ENCODE results near the gene TNFRSF8.

The TNFRSF8 gene

GRCh38 chr1:12141163-12141850, 78.2 kb downstream of the TNFRSF8 start:
- Histone ChIP-seq H3K27ac (peak overlapping the region; percentile 100), H3K27me3 (no peaks in the 10 kb centered on the region), H3K4me1 (ENCODE audit: control insufficient read depth in 1 of 2, insufficient read depth in 1 of 2, low read depth in 1 of 2, low read length in 1 of 2) (peaks cover 67% of the 10 kb centered on the region in 2 experiments), H3K36me3 (no peaks in the 10 kb centered on the region), H3K4me3 (ENCODE audit: low read depth in 1 of 2, low read length in 1 of 2) (no peak overlapping the region), H3K9me3 (no peaks in the 10 kb centered on the region)
- TF ChIP-seq, protein P1, sequence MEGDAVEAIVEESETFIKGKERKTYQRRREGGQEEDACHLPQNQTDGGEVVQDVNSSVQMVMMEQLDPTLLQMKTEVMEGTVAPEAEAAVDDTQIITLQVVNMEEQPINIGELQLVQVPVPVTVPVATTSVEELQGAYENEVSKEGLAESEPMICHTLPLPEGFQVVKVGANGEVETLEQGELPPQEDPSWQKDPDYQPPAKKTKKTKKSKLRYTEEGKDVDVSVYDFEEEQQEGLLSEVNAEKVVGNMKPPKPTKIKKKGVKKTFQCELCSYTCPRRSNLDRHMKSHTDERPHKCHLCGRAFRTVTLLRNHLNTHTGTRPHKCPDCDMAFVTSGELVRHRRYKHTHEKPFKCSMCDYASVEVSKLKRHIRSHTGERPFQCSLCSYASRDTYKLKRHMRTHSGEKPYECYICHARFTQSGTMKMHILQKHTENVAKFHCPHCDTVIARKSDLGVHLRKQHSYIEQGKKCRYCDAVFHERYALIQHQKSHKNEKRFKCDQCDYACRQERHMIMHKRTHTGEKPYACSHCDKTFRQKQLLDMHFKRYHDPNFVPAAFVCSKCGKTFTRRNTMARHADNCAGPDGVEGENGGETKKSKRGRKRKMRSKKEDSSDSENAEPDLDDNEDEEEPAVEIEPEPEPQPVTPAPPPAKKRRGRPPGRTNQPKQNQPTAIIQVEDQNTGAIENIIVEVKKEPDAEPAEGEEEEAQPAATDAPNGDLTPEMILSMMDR (IDR thresholded peaks at IDR 0.05), result no peak

DNA sequence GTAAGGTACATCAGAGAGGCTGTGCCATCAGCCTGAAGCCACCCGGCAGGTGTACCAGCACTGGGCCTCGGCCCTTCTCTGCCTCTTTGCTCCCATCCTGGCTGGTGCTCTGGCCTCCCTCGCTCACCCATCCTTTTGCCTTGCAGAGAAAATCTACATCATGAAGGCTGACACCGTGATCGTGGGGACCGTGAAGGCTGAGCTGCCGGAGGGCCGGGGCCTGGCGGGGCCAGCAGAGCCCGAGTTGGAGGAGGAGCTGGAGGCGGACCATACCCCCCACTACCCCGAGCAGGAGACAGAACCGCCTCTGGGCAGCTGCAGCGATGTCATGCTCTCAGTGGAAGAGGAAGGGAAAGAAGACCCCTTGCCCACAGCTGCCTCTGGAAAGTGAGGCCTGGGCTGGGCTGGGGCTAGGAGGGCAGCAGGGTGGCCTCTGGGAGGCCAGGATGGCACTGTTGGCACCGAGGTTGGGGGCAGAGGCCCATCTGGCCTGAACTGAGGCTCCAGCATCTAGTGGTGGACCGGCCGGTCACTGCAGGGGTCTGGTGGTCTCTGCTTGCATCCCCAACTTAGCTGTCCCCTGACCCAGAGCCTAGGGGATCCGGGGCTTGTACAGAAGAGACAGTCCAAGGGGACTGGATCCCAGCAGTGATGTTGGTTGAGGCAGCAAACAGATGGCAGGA, 79.2 kb downstream of the TNFRSF8 start:
- H3K9me3 ChIP-seq, result no peaks in the 10 kb centered on the region
- H3K4me3 ChIP-seq (ENCODE audit: low read depth in 1 of 2, low read length in 1 of 2), result peak overlapping the region; percentile 40 to 46
- peak overlapping the region; percentile 100 for H3K27ac ChIP-seq
- H3K27me3 ChIP-seq, result no peaks in the 10 kb centered on the region
- TF ChIP-seq, protein P1 (IDR thresholded peaks at IDR 0.05), result no peak
- peaks cover 77% of the 10 kb centered on the region in 2 experiments for H3K4me1 ChIP-seq (ENCODE audit: control insufficient read depth in 1 of 2, insufficient read depth in 1 of 2, low read depth in 1 of 2, low read length in 1 of 2)
- H3K36me3 ChIP-seq, result no peaks in the 10 kb centered on the region

- H3K9me3 ChIP-seq, result no peaks in the 10 kb centered on the region
- TF ChIP-seq, protein P1 (IDR thresholded peaks at IDR 0.05), result no peak
- no peaks in the 10 kb centered on the region for H3K36me3 ChIP-seq
- peak overlapping the region; percentile 40 to 46 for H3K4me3 ChIP-seq (ENCODE audit: low read depth in 1 of 2, low read length in 1 of 2)
- H3K27ac ChIP-seq, result peak overlapping the region; percentile 100
- H3K4me1 ChIP-seq (ENCODE audit: control insufficient read depth in 1 of 2, insufficient read depth in 1 of 2, low read depth in 1 of 2, low read length in 1 of 2), result peaks cover 84 to 85% of the 10 kb centered on the region in 2 experiments
- no peaks in the 10 kb centered on the region for H3K27me3 ChIP-seq
Observed at GRCh38 chr1:12142891-12143630, 80.0 kb downstream of the TNFRSF8 start.

DNA sequence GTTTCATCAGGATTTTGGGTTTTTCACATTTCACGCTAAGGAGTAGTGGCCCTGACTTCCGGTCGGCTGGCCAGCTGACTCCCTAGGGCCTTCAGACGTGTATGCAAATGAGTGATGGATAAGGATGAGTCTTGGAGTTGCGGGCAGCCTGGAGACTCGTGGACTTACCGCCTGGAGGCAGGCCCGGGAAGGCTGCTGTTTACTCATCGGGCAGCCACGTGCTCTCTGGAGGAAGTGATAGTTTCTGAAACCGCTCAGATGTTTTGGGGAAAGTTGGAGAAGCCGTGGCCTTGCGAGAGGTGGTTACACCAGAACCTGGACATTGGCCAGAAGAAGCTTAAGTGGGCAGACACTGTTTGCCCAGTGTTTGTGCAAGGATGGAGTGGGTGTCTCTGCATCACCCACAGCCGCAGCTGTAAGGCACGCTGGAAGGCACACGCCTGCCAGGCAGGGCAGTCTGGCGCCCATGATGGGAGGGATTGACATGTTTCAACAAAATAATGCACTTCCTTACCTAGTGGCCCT, 80.6 kb downstream of the TNFRSF8 start:
- Histone ChIP-seq H3K27ac (peak overlapping the region; percentile 100), H3K9me3 (no peaks in the 10 kb centered on the region), H3K4me1 (ENCODE audit: control insufficient read depth in 1 of 2, insufficient read depth in 1 of 2, low read depth in 1 of 2, low read length in 1 of 2) (peaks cover 91% of the 10 kb centered on the region in 2 experiments), H3K36me3 (no peaks in the 10 kb centered on the region), H3K27me3 (no peaks in the 10 kb centered on the region), H3K4me3 (ENCODE audit: low read depth in 1 of 2, low read length in 1 of 2) (peak overlapping the region; percentile 40 to 46)
- TF ChIP-seq, protein P1 (IDR thresholded peaks at IDR 0.05), result peak; percentile 63

DNA sequence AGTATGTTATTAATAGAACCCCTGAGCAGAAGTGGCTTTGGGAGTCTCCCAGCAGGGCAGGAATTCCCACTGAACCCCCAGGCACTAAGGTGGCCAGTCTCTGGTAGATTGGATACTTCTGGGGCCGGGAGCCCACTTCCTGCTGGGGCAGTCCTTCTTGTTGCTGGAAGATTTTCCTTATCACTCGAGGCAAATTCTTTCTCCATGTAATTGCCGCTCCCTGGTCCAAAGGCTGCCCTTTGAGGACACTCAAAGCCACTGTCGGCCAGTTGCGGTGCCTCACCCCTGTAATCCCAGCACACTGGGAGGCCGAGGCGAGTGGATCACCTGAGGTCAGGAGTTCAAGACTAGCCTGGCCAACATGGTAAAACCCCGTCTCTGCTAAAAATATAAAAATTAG, 81.1 kb downstream of the TNFRSF8 start:
- peak overlapping the region; percentile 100 for H3K27ac ChIP-seq
- peaks cover 96% of the 10 kb centered on the region in 2 experiments for H3K4me1 ChIP-seq (ENCODE audit: control insufficient read depth in 1 of 2, insufficient read depth in 1 of 2, low read depth in 1 of 2, low read length in 1 of 2)
- H3K9me3 ChIP-seq, result no peaks in the 10 kb centered on the region
- no peaks in the 10 kb centered on the region for H3K36me3 ChIP-seq
- H3K4me3 ChIP-seq (ENCODE audit: low read depth in 1 of 2, low read length in 1 of 2), result peak overlapping the region; percentile 40 to 46
- H3K27me3 ChIP-seq, result no peaks in the 10 kb centered on the region
- TF ChIP-seq, protein P1 (IDR thresholded peaks at IDR 0.05), result no peak
